ENCODE data around the gene GIPC2. TPM values are rescaled to one million over a fixed set of nuclear protein-coding genes. Genes with fewer than 3 reads are reported as not detected.

GIPC2 gene
- total and polyA plus RNA-seq, 2 donors (not counting 1 experiment from before 2014, with no cell fraction given) = not detected

- no peak overlapping the region for H3K4me3 Mint-ChIP-seq
- no peak overlapping the region for H3K4me2 ChIP-seq (replicated peaks; ENCODE audit: low read depth, low read length, poor library complexity, severe bottlenecking)
- H3K36me3 ChIP-seq (replicated peaks in 1 of 2; ENCODE audit: control extremely low read depth in 1 of 2, control insufficient read depth in 1 of 2, extremely low read depth in 1 of 2, insufficient read depth in 2 of 2, low read length in 1 of 2) = no peaks in the 10 kb centered on the region
- H3K9me3 ChIP-seq (ENCODE audit: control extremely low read depth in 1 of 3, control insufficient read depth in 2 of 3, insufficient read depth in 1 of 3, low read length in 2 of 3) = peaks cover 0 to 2% (median 0%) of the 10 kb centered on the region in 3 donors
- peaks cover 6% of the 10 kb centered on the region for H3K27me3 Mint-ChIP-seq
- no peaks in the 10 kb centered on the region for H3K4me1 Mint-ChIP-seq
- H3K9ac ChIP-seq (ENCODE audit: low read length) = no peak overlapping the region
- ChIA-PET POLR2A (no interaction called here), CTCF (interaction anchor here (0.5 kb wide), 1 partner anchor 10 kb away, joined by 3 read pairs; no protein-coding TSS in a partner anchor)
- DNase-seq = no peak
- H4K20me1 ChIP-seq (ENCODE audit: control insufficient read depth, insufficient read depth, low read length, poor library complexity, severe bottlenecking) = no peaks in the 10 kb centered on the region
- no peak for ATAC-seq (ENCODE audit: low read depth)
- no peak overlapping the region for H3K4me3 ChIP-seq (ENCODE audit: control extremely low read depth in 1 of 5, extremely low read depth in 1 of 5, insufficient read depth in 1 of 5, low read depth in 2 of 5, low read length in 4 of 5)
- no peaks in the 10 kb centered on the region for H3K27me3 ChIP-seq (replicated peaks in 1 of 4; ENCODE audit: control extremely low read depth in 1 of 4, control insufficient read depth in 3 of 4, insufficient read depth in 4 of 4, low read length in 3 of 4)
- no peak overlapping the region for H3K27ac Mint-ChIP-seq
- no peaks in the 10 kb centered on the region for H3K9me3 Mint-ChIP-seq (ENCODE audit: insufficient read depth)
- no peaks in the 10 kb centered on the region for H3K4me1 ChIP-seq (ENCODE audit: control insufficient read depth in 2 of 2, insufficient read depth in 2 of 2, low read length in 2 of 2)
- no peak overlapping the region for H2AFZ ChIP-seq (ENCODE audit: insufficient read depth, low read depth, low read length, poor library complexity, severe bottlenecking)
- H3K27ac ChIP-seq (ENCODE audit: low read length in 2 of 2) = no peak overlapping the region
- TF ChIP-seq, protein P1, sequence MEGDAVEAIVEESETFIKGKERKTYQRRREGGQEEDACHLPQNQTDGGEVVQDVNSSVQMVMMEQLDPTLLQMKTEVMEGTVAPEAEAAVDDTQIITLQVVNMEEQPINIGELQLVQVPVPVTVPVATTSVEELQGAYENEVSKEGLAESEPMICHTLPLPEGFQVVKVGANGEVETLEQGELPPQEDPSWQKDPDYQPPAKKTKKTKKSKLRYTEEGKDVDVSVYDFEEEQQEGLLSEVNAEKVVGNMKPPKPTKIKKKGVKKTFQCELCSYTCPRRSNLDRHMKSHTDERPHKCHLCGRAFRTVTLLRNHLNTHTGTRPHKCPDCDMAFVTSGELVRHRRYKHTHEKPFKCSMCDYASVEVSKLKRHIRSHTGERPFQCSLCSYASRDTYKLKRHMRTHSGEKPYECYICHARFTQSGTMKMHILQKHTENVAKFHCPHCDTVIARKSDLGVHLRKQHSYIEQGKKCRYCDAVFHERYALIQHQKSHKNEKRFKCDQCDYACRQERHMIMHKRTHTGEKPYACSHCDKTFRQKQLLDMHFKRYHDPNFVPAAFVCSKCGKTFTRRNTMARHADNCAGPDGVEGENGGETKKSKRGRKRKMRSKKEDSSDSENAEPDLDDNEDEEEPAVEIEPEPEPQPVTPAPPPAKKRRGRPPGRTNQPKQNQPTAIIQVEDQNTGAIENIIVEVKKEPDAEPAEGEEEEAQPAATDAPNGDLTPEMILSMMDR (IDR thresholded peaks at IDR 0.05) = no peak
- intact Hi-C loops (cut with micrococcal nuclease) = no loop called here
- WGBS (ENCODE audit: insufficient coverage) = no CpG with 5 or more reads among the region's 2 CpGs
- H3K79me2 ChIP-seq (ENCODE audit: control insufficient read depth, insufficient read depth, low read length) = no peaks in the 10 kb centered on the region
Observed at GRCh38 chr1:78170859-78171258, 125.1 kb downstream of the GIPC2 start.

DNA sequence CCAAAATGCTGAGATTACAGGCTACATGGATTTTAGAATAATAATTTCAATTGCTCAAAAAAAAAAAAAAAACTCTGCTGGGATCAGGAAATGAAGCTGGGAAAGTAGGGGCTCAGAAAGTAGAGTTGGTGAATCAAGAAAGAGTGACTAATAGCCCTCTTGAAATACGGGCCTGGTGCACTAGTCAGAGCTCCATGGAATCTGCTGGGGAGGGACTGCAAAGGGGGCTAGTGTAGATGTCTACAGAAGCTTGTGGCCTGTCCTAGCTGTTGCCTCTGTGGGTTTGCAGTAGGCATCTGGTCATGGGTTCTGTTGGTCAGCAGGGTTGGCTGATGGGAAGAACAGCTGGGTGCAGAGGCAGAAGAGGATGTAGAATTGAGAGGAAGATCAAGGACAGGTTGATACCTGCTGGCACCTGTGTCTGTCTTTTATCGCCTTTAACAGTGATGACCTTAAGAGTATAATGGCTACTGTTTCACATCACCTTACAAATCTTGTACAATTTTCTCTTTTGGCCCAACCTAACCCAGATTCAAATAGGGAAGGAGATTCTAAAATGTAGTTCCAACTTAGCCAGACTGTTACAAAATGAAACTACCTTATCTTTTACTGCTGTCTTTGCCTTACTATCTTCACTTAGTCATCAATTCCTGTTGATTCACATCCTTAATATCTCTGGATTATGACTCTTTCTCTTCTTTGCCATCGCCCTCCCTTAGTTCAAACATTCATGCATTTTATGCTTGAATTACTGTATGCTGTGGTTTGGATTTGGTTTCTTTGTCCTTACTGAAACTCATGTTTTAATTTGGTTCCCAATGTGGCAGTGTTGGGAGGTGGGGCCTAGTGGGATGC lies 126.2 kb downstream of the GIPC2 start:
- H3K4me2 ChIP-seq (replicated peaks; ENCODE audit: low read depth, low read length, poor library complexity, severe bottlenecking) = no peak overlapping the region
- no peaks in the 10 kb centered on the region for H3K79me2 ChIP-seq (ENCODE audit: control insufficient read depth, insufficient read depth, low read length)
- peaks cover 0 to 2% (median 0%) of the 10 kb centered on the region in 3 donors for H3K9me3 ChIP-seq (ENCODE audit: control extremely low read depth in 1 of 3, control insufficient read depth in 2 of 3, insufficient read depth in 1 of 3, low read length in 2 of 3)
- 71% methylated on average over 1 of the region's 3 CpGs for WGBS (ENCODE audit: insufficient coverage)
- CTCF ChIA-PET = no interaction called here
- H3K27me3 ChIP-seq (replicated peaks in 1 of 4; ENCODE audit: control extremely low read depth in 1 of 4, control insufficient read depth in 3 of 4, insufficient read depth in 4 of 4, low read length in 3 of 4) = no peaks in the 10 kb centered on the region
- H3K4me3 ChIP-seq (ENCODE audit: control extremely low read depth in 1 of 5, extremely low read depth in 1 of 5, insufficient read depth in 1 of 5, low read depth in 2 of 5, low read length in 4 of 5) = no peak overlapping the region
- TF ChIP-seq EZH2 (IDR thresholded peaks at IDR 0.05; ENCODE audit: borderline replicate concordance, insufficient read depth, low read depth, low read length, poor library complexity, severe bottlenecking) = no peak
- TF ChIP-seq, protein P1 (IDR thresholded peaks at IDR 0.05) = no peak
- no peak overlapping the region for H2AFZ ChIP-seq (ENCODE audit: insufficient read depth, low read depth, low read length, poor library complexity, severe bottlenecking)
- H4K20me1 ChIP-seq (ENCODE audit: control insufficient read depth, insufficient read depth, low read length, poor library complexity, severe bottlenecking) = no peaks in the 10 kb centered on the region
- no peak overlapping the region for H3K9ac ChIP-seq (ENCODE audit: low read length)
- intact Hi-C loops (cut with micrococcal nuclease) = no loop called here
- Mint-ChIP-seq H3K4me1 (no peaks in the 10 kb centered on the region), H3K27me3 (peaks cover 6% of the 10 kb centered on the region), H3K4me3 (no peak overlapping the region), H3K27ac (no peak overlapping the region), H3K9me3 (ENCODE audit: insufficient read depth) (no peaks in the 10 kb centered on the region)
- no peaks in the 10 kb centered on the region for H3K4me1 ChIP-seq (ENCODE audit: control insufficient read depth in 2 of 2, insufficient read depth in 2 of 2, low read length in 2 of 2)
- no peaks in the 10 kb centered on the region for H3K36me3 ChIP-seq (replicated peaks in 1 of 2; ENCODE audit: control extremely low read depth in 1 of 2, control insufficient read depth in 1 of 2, extremely low read depth in 1 of 2, insufficient read depth in 2 of 2, low read length in 1 of 2)
- H3K27ac ChIP-seq (ENCODE audit: low read length in 2 of 2) = no peak overlapping the region
- ATAC-seq (ENCODE audit: low read depth) = no peak
- DNase-seq = no peak
- POLR2A ChIA-PET = no interaction called here

All from B cell (primary cell).